HepG2 (cell line): ENCODE results near the gene C22orf31. TPM values are rescaled to one million over a fixed set of nuclear protein-coding genes. Genes with fewer than 3 reads are reported as not detected.

Source experiments
- HNRNPK ChIP-seq: fragments of 200-400 bp; formaldehyde crosslinking; IDR thresholded peaks from 2 replicates; pipeline ENCODE4 v1.6.1; 2018; ENCODE audit warnings: low read length, low read depth, moderate library complexity, mild to moderate bottlenecking; ENCODE audit not compliant: poor library complexity, severe bottlenecking
- KMT2A ChIP-seq: sonication (generic); formaldehyde crosslinking; IDR thresholded peaks from 2 replicates; pipeline ENCODE4 v1.4.0; 2020; ENCODE audit warnings: missing genetic modification reagents
- MXD4 ChIP-seq: IDR thresholded peaks from 2 replicates; pipeline ENCODE4 v1.6.1; 2016; ENCODE audit warnings: mild to moderate bottlenecking, missing biosample characterization, missing genetic modification reagents
- MYNN ChIP-seq: sonication (generic); formaldehyde crosslinking; IDR thresholded peaks from 2 replicates; pipeline ENCODE4 v1.4.0; 2020; ENCODE audit warnings: mild to moderate bottlenecking, low read depth, missing genetic modification reagents
- NAIF1 ChIP-seq: sonication (generic); formaldehyde crosslinking; IDR thresholded peaks from 2 replicates; pipeline ENCODE4 v1.5.0; 2020; ENCODE audit warnings: mild to moderate bottlenecking, missing genetic modification reagents, borderline replicate concordance
- POLR2A ChIP-seq, 2 experiments: IDR thresholded peaks; 2 replicates each; pipeline ENCODE4 v1.6.1; 2011; ENCODE audit warnings: low read depth in 2 of 2, low read length in 2 of 2, mild to moderate bottlenecking in 1 of 2, moderate library complexity in 1 of 2; ENCODE audit not compliant: insufficient read depth in 1 of 2
- SSRP1 ChIP-seq: IDR thresholded peaks from 2 replicates; pipeline ENCODE4 v1.6.1; 2016; ENCODE audit warnings: control low read depth
- TSC22D2 ChIP-seq: sonication (generic); formaldehyde crosslinking; IDR thresholded peaks from 2 replicates; pipeline ENCODE4 v1.5.1; 2020; ENCODE audit warnings: missing genetic modification reagents, mild to moderate bottlenecking, borderline replicate concordance
- U2AF1 ChIP-seq: fragments of 200-400 bp; formaldehyde crosslinking; optimal IDR thresholded peaks from 2 replicates; pipeline ENCODE3; 2017; ENCODE audit warnings: mild to moderate bottlenecking, low read depth, low read length
- ZBED4 ChIP-seq: sonication (generic); formaldehyde crosslinking; IDR thresholded peaks from 2 replicates; pipeline ENCODE4 v1.4.0; 2020; ENCODE audit warnings: missing genetic modification reagents, borderline replicate concordance
- ZFP82 ChIP-seq: sonication (generic); formaldehyde crosslinking; IDR thresholded peaks from 2 replicates; pipeline ENCODE4 v1.5.1; 2020; ENCODE audit warnings: mild to moderate bottlenecking, missing genetic modification reagents, borderline replicate concordance
- ZNF138 ChIP-seq: sonication (generic); formaldehyde crosslinking; IDR thresholded peaks from 2 replicates; pipeline ENCODE4 v1.5.0; 2020; ENCODE audit warnings: mild to moderate bottlenecking, low read depth, missing genetic modification reagents
- ZNF142 ChIP-seq: sonication (generic); formaldehyde crosslinking; IDR thresholded peaks from 2 replicates; pipeline ENCODE4 v1.4.0; 2020; ENCODE audit warnings: missing genetic modification reagents
- ZNF605 ChIP-seq: sonication (generic); formaldehyde crosslinking; IDR thresholded peaks from 2 replicates; pipeline ENCODE4 v1.8.0; 2022; ENCODE audit warnings: mild to moderate bottlenecking, missing genetic modification reagents
- ZNF660 ChIP-seq: sonication (generic); formaldehyde crosslinking; IDR thresholded peaks from 2 replicates; pipeline ENCODE4 v1.5.1; 2020; ENCODE audit warnings: mild to moderate bottlenecking, low read depth, missing genetic modification reagents, borderline replicate concordance
- ZNF773 ChIP-seq: sonication (generic); formaldehyde crosslinking; IDR thresholded peaks from 2 replicates; pipeline ENCODE4 v1.4.0; 2020; ENCODE audit warnings: missing genetic modification reagents, borderline replicate concordance
- polyA plus RNA-seq, 8 experiments: library from polyadenylated mRNA; depleted of rRNA in 3 of 8; stranded (reverse) in 7 of 8; unstranded in 1 of 8; fragments of >200 nt; fragmentation: Illumina TruSeq in 4 of 8; extraction: Trizol in 4 of 8; gene quantifications; 2 replicates each; pipeline versions ENCODE4 v1.2.1 to v1.2.3, GENCODE V29; 2011 to 2016; ENCODE audit warnings: low read depth in 4 of 8, missing spikeins in 1 of 8, mixed read lengths in 1 of 8; ENCODE audit not compliant: insufficient read depth in 1 of 8
- total RNA-seq, 5 experiments: library from RNA; depleted of rRNA; stranded (reverse); fragments of >200 nt; fragmentation: Illumina TruSeq; extraction: Trizol; gene quantifications; 2 replicates each; pipeline ENCODE4 v1.2.3, GENCODE V29; 2016; ENCODE audit warnings: low read depth in 1 of 5
- TF ChIP-seq, protein P1 (sequence below): sonication (generic); formaldehyde crosslinking; conservative IDR thresholded peaks from 2 replicates; pipeline ENCODE4 v1.8.0; 2022; ENCODE audit warnings: low read depth, missing genetic modification reagents
- TF ChIP-seq, protein P2 (sequence below): sonication (generic); formaldehyde crosslinking; IDR thresholded peaks from 2 replicates; pipeline ENCODE4 v1.4.0; 2020; ENCODE audit warnings: missing genetic modification reagents; ENCODE audit errors: not compliant biosample characterization

The C22orf31 gene
- total and polyA plus RNA-seq, 2 of the 13 experiments (the other 11 are each of a cell fraction or from before 2014, with no cell fraction given), result not detected

- no peak for TF ChIP-seq ZNF142 (CRISPR knock-in tag)
- no peak for TF ChIP-seq TSC22D2
- no peak for TF ChIP-seq KMT2A
- no peak for TF ChIP-seq MXD4
- TF ChIP-seq NAIF1, result no peak
- TF ChIP-seq ZNF660, result no peak
- no peak for TF ChIP-seq U2AF1
- TF ChIP-seq, protein P1, sequence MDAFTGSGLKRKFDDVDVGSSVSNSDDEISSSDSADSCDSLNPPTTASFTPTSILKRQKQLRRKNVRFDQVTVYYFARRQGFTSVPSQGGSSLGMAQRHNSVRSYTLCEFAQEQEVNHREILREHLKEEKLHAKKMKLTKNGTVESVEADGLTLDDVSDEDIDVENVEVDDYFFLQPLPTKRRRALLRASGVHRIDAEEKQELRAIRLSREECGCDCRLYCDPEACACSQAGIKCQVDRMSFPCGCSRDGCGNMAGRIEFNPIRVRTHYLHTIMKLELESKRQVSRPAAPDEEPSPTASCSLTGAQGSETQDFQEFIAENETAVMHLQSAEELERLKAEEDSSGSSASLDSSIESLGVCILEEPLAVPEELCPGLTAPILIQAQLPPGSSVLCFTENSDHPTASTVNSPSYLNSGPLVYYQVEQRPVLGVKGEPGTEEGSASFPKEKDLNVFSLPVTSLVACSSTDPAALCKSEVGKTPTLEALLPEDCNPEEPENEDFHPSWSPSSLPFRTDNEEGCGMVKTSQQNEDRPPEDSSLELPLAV (CRISPR knock-in tag), result no peak
- TF ChIP-seq, protein P2, sequence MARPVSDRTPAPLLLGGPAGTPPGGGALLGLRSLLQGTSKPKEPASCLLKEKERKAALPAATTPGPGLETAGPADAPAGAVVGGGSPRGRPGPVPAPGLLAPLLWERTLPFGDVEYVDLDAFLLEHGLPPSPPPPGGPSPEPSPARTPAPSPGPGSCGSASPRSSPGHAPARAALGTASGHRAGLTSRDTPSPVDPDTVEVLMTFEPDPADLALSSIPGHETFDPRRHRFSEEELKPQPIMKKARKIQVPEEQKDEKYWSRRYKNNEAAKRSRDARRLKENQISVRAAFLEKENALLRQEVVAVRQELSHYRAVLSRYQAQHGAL (CRISPR knock-in tag), result no peak
- TF ChIP-seq SSRP1 (CRISPR knock-in tag), result peak; percentile 56; the same call in 1 of the 2 replicates
- TF ChIP-seq ZNF605 (CRISPR knock-in tag), result no peak
- no peak for TF ChIP-seq ZNF773 (CRISPR knock-in tag)
- no peak for TF ChIP-seq MYNN (CRISPR knock-in tag)
- TF ChIP-seq ZFP82 (CRISPR knock-in tag), result no peak
- peak in 1 of 2 experiments; percentile 35; a peak in 1 of 4 replicates for TF ChIP-seq POLR2A (IDR thresholded peaks at IDR 0.05; ENCODE audit: insufficient read depth in 1 of 2, low read depth in 2 of 2, low read length in 2 of 2)
- TF ChIP-seq ZBED4 (CRISPR knock-in tag), result no peak
- no peak for TF ChIP-seq HNRNPK
- no peak for TF ChIP-seq ZNF138 (CRISPR knock-in tag)
Observed at GRCh38 chr22:29053048-29053702, 8.5 kb downstream of the C22orf31 start (continued).
